MM.1S (cell line): Measurements from ENCODE around the gene GNAI3.

Source experiments
- EZH2 ChIP-seq: fragments of 300-600 bp; sonication (generic); optimal IDR thresholded peaks from 2 replicates; pipeline ENCODE3; 2017; ENCODE audit warnings: low read depth, mild to moderate bottlenecking, antibody characterized with exemption, low read length, mixed read lengths
- EZH2phosphoT487 ChIP-seq: fragments of 300-600 bp; sonication (generic); IDR thresholded peaks from 2 replicates; pipeline ENCODE4 v1.6.1; 2018; ENCODE audit warnings: antibody characterized with exemption, low read length
- TF ChIP-seq, protein P1 (sequence below): fragments of 300-600 bp; sonication (generic); IDR thresholded peaks from 2 replicates; pipeline ENCODE4 v1.5.1; 2016; ENCODE audit warnings: antibody characterized with exemption, low read length, mixed read lengths

DNA sequence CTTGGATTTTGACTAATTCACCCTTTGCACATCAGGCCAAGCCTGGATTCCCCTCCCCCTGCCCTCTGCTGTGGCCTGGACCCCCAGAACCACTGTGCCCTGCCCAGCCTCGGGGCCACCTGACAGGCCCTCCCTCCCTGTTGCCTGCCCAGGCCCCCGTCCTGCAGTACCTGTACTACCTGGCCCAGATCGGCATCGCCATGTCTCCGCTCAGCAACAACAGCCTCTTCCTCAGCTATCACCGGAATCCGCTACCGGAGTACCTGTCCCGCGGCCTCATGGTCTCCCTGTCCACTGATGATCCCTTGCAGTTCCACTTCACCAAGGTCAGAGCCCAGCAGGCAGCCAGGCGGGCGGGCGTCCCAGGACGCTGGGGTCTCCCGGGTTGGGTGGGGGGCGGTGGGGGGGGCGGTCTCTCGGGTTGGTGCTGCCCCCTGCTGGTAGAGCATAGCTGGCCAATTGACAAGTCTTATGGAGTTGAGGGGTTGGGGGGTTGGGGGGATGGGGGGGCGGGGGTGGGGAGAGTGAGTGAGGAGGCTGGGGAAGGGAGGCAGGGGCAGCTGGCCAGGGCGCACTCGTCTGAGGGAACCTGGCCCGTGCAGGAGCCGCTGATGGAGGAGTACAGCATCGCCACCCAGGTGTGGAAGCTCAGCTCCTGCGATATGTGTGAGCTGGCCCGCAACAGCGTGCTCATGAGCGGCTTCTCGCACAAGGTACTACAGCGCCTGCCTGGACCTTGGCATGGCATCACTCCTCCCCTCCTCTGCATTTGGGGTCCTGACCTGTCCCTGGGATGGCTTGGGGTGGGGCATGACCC, 81.9 kb downstream of the GNAI3 start:
- TF ChIP-seq, protein P1, sequence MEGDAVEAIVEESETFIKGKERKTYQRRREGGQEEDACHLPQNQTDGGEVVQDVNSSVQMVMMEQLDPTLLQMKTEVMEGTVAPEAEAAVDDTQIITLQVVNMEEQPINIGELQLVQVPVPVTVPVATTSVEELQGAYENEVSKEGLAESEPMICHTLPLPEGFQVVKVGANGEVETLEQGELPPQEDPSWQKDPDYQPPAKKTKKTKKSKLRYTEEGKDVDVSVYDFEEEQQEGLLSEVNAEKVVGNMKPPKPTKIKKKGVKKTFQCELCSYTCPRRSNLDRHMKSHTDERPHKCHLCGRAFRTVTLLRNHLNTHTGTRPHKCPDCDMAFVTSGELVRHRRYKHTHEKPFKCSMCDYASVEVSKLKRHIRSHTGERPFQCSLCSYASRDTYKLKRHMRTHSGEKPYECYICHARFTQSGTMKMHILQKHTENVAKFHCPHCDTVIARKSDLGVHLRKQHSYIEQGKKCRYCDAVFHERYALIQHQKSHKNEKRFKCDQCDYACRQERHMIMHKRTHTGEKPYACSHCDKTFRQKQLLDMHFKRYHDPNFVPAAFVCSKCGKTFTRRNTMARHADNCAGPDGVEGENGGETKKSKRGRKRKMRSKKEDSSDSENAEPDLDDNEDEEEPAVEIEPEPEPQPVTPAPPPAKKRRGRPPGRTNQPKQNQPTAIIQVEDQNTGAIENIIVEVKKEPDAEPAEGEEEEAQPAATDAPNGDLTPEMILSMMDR, result peak; percentile 22
- no peak for TF ChIP-seq EZH2phosphoT487
- TF ChIP-seq EZH2, result no peak
